HepG2 (cell line): ENCODE results near the gene WDR73. TPM values are rescaled to one million over a fixed set of nuclear protein-coding genes. Genes with fewer than 3 reads are reported as not detected.
A peak's percentile ranks its signal among the peaks of the same experiment; 100 is the strongest.

Source experiments
- ATAC-seq: fragments of 200-7000 bp; cut with Tn5 transposase; 3 replicates; pipeline ENCODE4 v1.9.1; 2020; ENCODE audit warnings: mild to moderate bottlenecking, moderate library complexity
- BruUV-seq: library from RNA; stranded (reverse); fragments of 400-500 nt; replicated peaks from 2 replicates; lab custom pipeline; 2021; lab: Mats Ljungman, UMichigan
- CTCF ChIA-PET: fragments of 300-600 bp; formaldehyde crosslinking; extraction: SDS; loops from one replicate; lab custom pipeline; 2021; ENCODE audit warnings: low total read pairs, inconsistent platforms, low intra/inter-chr PET ratio; lab: Yijun Ruan, JAX
- POLR2A ChIA-PET: fragments of 350-600 bp; sonication (Branson Sonifier 250); formaldehyde crosslinking; loops from one replicate; lab custom pipeline; 2020; ENCODE audit warnings: antibody characterized with exemption, inconsistent platforms; lab: Yijun Ruan, JAX
- DNase-seq: peaks from one replicate; pipeline ENCODE4 v3.0.0-alpha.2; 2015; ENCODE audit warnings: low spot score
- FAIRE-seq: peaks from 3 replicates; lab custom pipeline; 2011; peaks lifted over from hg19 to GRCh38; lab: Jason Lieb, UNC
- H2AFZ ChIP-seq: one replicate; pipeline ENCODE4 v1.6.1; 2011; ENCODE audit warnings: low read length, inconsistent platforms
- H3K27ac ChIP-seq: fragments of 300-600 bp; 3 replicates; pipeline ENCODE4 v1.8.0; 2011; ENCODE audit warnings: mixed run types, mild to moderate bottlenecking, mixed read lengths, low read length, inconsistent platforms; ENCODE audit not compliant: insufficient read depth; ENCODE audit errors: extremely low read length
- H3K27me3 ChIP-seq, 2 experiments: fragments of 200-600 bp in 1 of 2; 2 replicates in 1 of 2; 3 replicates in 1 of 2; pipeline versions ENCODE4 v1.6.0 to v1.8.0; 2011; ENCODE audit warnings: low read length in 2 of 2, mild to moderate bottlenecking in 2 of 2, moderate library complexity in 2 of 2, inconsistent platforms in 1 of 2; ENCODE audit not compliant: insufficient read depth in 2 of 2, control insufficient read depth in 1 of 2
- H3K36me3 ChIP-seq, 2 experiments: fragments of 200-600 bp in 1 of 2; replicated peaks in 1 of 2; 2 replicates in 1 of 2; 3 replicates in 1 of 2; pipeline versions ENCODE4 v1.5.1 to v1.8.0; 2011; ENCODE audit warnings: low read length in 2 of 2, inconsistent platforms in 1 of 2; ENCODE audit not compliant: insufficient read depth in 2 of 2, control insufficient read depth in 1 of 2
- H3K4me1 ChIP-seq: 2 replicates; pipeline ENCODE4 v1.5.1; 2012; ENCODE audit warnings: low read length, inconsistent platforms; ENCODE audit not compliant: insufficient read depth
- H3K4me2 ChIP-seq: 2 replicates; pipeline ENCODE4 v1.6.0; 2011; ENCODE audit warnings: low read depth, low read length, inconsistent platforms
- H3K4me3 ChIP-seq, 3 experiments: fragments of 200-600 bp in 1 of 3; sonication (generic), shearing (Covaris generic) in 1 of 3; replicated peaks in 1 of 3; 2 replicates each; pipeline ENCODE4 v1.5.1; 2011 to 2016; ENCODE audit warnings: low read length in 3 of 3, inconsistent platforms in 2 of 3, low read depth in 2 of 3, mild to moderate bottlenecking in 2 of 3, control low read depth in 1 of 3, mixed read lengths in 1 of 3; ENCODE audit not compliant: insufficient read depth in 1 of 3
- H3K79me2 ChIP-seq: one replicate; pipeline ENCODE4 v1.6.1; 2011; ENCODE audit warnings: low read length, inconsistent platforms; ENCODE audit not compliant: insufficient read depth
- H3K9ac ChIP-seq: 2 replicates; pipeline ENCODE4 v1.6.0; 2011; ENCODE audit warnings: mild to moderate bottlenecking, low read depth, low read length, inconsistent platforms; ENCODE audit not compliant: insufficient read depth
- H3K9me3 ChIP-seq: 2 replicates; pipeline ENCODE4 v1.5.1; 2012; ENCODE audit warnings: mild to moderate bottlenecking, low read length
- H4K20me1 ChIP-seq: 2 replicates; pipeline ENCODE4 v1.6.0; 2011; ENCODE audit warnings: inconsistent platforms, mild to moderate bottlenecking, low read length, moderate library complexity; ENCODE audit not compliant: insufficient read depth
- CAMTA2 ChIP-seq: sonication (generic); formaldehyde crosslinking; IDR thresholded peaks from 2 replicates; pipeline ENCODE4 v1.4.0; 2020; ENCODE audit warnings: mild to moderate bottlenecking, missing genetic modification reagents, borderline replicate concordance
- DMAP1 ChIP-seq: IDR thresholded peaks from 2 replicates; pipeline ENCODE4 v1.6.1; 2016
- DPF2 ChIP-seq: sonication (generic); formaldehyde crosslinking; IDR thresholded peaks from 2 replicates; pipeline ENCODE4 v1.4.0; 2020; ENCODE audit warnings: mild to moderate bottlenecking, low read depth, missing genetic modification reagents, borderline replicate concordance
- MXI1 ChIP-seq: IDR thresholded peaks from 3 replicates; pipeline ENCODE4 v1.6.1; 2012; ENCODE audit warnings: low read depth, low read length, inconsistent platforms, borderline replicate concordance
- NR2F2 ChIP-seq: IDR thresholded peaks from 2 replicates; pipeline ENCODE4 v1.6.1; 2012; ENCODE audit warnings: low read depth, inconsistent platforms, borderline replicate concordance
- SAP130 ChIP-seq: IDR thresholded peaks from 2 replicates; pipeline ENCODE4 v1.6.1; 2016; ENCODE audit warnings: low read depth
- SMAD1 ChIP-seq: sonication (generic); formaldehyde crosslinking; IDR thresholded peaks from 2 replicates; pipeline ENCODE4 v1.4.0; 2020; ENCODE audit warnings: missing genetic modification reagents, low read depth, mild to moderate bottlenecking, borderline replicate concordance
- SP4 ChIP-seq: sonication (generic); formaldehyde crosslinking; IDR thresholded peaks from 2 replicates; pipeline ENCODE4 v1.8.1; 2023; ENCODE audit warnings: mild to moderate bottlenecking, missing genetic modification reagents
- TEAD3 ChIP-seq: optimal IDR thresholded peaks from 2 replicates; pipeline ENCODE3; 2016; ENCODE audit warnings: borderline replicate concordance
- TP53 ChIP-seq: sonication (generic); formaldehyde crosslinking; conservative IDR thresholded peaks from 2 replicates; pipeline ENCODE4 v1.4.0; 2020; ENCODE audit warnings: missing genetic modification reagents
- YY1 ChIP-seq: IDR thresholded peaks from 2 replicates; pipeline ENCODE4 v1.6.1; 2011; ENCODE audit warnings: low read length, low read depth, moderate library complexity, mild to moderate bottlenecking; ENCODE audit not compliant: insufficient read depth, insufficient replicate concordance
- ZFP36 ChIP-seq: fragments of 150-350 bp; IDR thresholded peaks from 2 replicates; pipeline ENCODE4 v1.6.1; 2018; ENCODE audit warnings: borderline replicate concordance, low read length, low read depth; ENCODE audit not compliant: partially characterized antibody
- ZNF550 ChIP-seq: sonication (generic); formaldehyde crosslinking; IDR thresholded peaks from 2 replicates; pipeline ENCODE4 v1.4.0; 2020; ENCODE audit warnings: mild to moderate bottlenecking, missing genetic modification reagents, borderline replicate concordance
- ZNF772 ChIP-seq: sonication (generic); formaldehyde crosslinking; IDR thresholded peaks from 2 replicates; pipeline ENCODE4 v1.5.0; 2020; ENCODE audit warnings: mild to moderate bottlenecking, missing genetic modification reagents
- WGBS: methylation state at CpG from one replicate; pipeline ENCODE4 v1.1.6; 2017; ENCODE audit warnings: low lambda C conversion rate; 5-methylcytosine and 5-hydroxymethylcytosine counted together
- in situ Hi-C: cut with HindIII; loops from 2 replicates; pipeline ENCODE4 v1.10.0; 2017; ENCODE audit warnings: low pct_unique_long_range_greater_than_20kb; ENCODE audit not compliant: extremely low pct_ligation_motif_present
- intact Hi-C: fragments of 100-400 bp; cut with micrococcal nuclease; formaldehyde crosslinking; loops from one replicate; pipeline ENCODE4 v1.10.0; 2022; ENCODE audit not compliant: unreplicated experiment
- polyA plus RNA-seq, 8 experiments: library from polyadenylated mRNA; depleted of rRNA in 3 of 8; stranded (reverse) in 7 of 8; unstranded in 1 of 8; fragments of >200 nt; fragmentation: Illumina TruSeq in 4 of 8; extraction: Trizol in 4 of 8; gene quantifications; 2 replicates each; pipeline versions ENCODE4 v1.2.1 to v1.2.3, GENCODE V29; 2011 to 2016; ENCODE audit warnings: low read depth in 4 of 8, missing spikeins in 1 of 8, mixed read lengths in 1 of 8; ENCODE audit not compliant: insufficient read depth in 1 of 8
- total RNA-seq, 5 experiments: library from RNA; depleted of rRNA; stranded (reverse); fragments of >200 nt; fragmentation: Illumina TruSeq; extraction: Trizol; gene quantifications; 2 replicates each; pipeline ENCODE4 v1.2.3, GENCODE V29; 2016; ENCODE audit warnings: low read depth in 1 of 5
- TF ChIP-seq, protein P1 (sequence below): sonication (generic); formaldehyde crosslinking; IDR thresholded peaks from 2 replicates; pipeline ENCODE4; 2020; ENCODE audit warnings: missing genetic modification reagents, mild to moderate bottlenecking, borderline replicate concordance
- TF ChIP-seq, protein P2 (sequence below): sonication (generic); formaldehyde crosslinking; IDR thresholded peaks from 2 replicates; pipeline ENCODE4 v1.4.0; 2020; ENCODE audit warnings: mild to moderate bottlenecking, missing genetic modification reagents
- TF ChIP-seq, protein P3 (sequence below): sonication (generic); formaldehyde crosslinking; IDR thresholded peaks from 2 replicates; pipeline ENCODE4 v1.4.0; 2020; ENCODE audit warnings: missing genetic modification reagents
- TF ChIP-seq, protein P4 (sequence below): sonication (generic); formaldehyde crosslinking; conservative IDR thresholded peaks from 2 replicates; pipeline ENCODE4 v1.8.1; 2023; ENCODE audit warnings: missing genetic modification reagents

Gene WDR73
- total and polyA plus RNA-seq, 2 of the 13 experiments (the other 11 are each of a cell fraction or from before 2014, with no cell fraction given), result 20.0 to 35.5 TPM

DNA sequence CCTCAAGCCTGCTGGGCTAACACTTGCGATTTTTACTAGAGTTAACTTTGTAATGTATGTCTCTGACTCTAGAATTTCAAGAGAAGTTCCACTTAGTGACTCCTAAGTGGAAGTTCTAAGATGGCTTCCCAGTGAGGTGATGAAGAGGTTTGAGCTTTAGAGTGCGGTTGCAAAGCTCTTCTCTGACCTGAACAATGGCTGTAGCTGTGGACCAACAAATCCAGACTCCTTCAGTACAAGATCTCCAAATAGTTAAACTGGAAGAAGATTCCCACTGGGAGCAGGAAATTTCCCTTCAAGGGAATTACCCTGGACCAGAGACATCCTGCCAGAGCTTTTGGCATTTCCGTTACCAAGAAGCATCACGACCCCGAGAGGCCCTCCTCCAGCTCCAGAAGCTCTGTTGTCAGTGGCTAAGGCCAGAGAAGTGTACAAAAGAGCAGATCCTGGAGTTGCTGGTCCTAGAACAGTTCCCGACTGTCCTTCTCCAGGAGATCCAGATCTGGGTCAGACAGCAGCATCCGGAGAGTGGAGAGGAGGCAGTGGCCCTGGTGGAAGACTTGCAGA is 22.3 kb downstream of the WDR73 start:
- CTCF ChIA-PET, result no interaction called here
- peak; percentile 12 for DNase-seq
- ATAC-seq, result peak; percentile 32
- peak overlapping the region; percentile 92 for H3K4me2 ChIP-seq
- peaks cover 3 to 6% of the 10 kb centered on the region in 2 experiments; a peak in 1 of 5 replicates for H3K36me3 ChIP-seq
- POLR2A ChIA-PET, result interaction anchor here (1.0 to 6.4 kb wide), 14 partner anchors 10 to 84 kb away, joined by 3 to 94 read pairs (median 6); partner anchors contain the start of genes NMB, SEC11A, WDR73 and ZSCAN2
- no peaks in the 10 kb centered on the region for H3K9me3 ChIP-seq
- BruUV-seq, result TSS peak; percentile 57
- peak overlapping the region; percentile 61 for H2AFZ ChIP-seq
- FAIRE-seq, result no peak
- H3K4me1 ChIP-seq, result peaks cover 35% of the 10 kb centered on the region
- in situ Hi-C loops, result no loop called here
- 1% methylated on average over 7 of the region's 7 CpGs for WGBS
- intact Hi-C loops, result loop anchor here (1.0 kb wide), 1 partner anchor 25 kb away; no protein-coding TSS in a partner anchor
- peaks cover 22% of the 10 kb centered on the region for H4K20me1 ChIP-seq
- H3K27me3 ChIP-seq, result no peaks in the 10 kb centered on the region
- H3K9ac ChIP-seq, result peak overlapping the region; percentile 72
- peak overlapping the region; percentile 56 for H3K27ac ChIP-seq
- peak overlapping the region; percentile 80 to 84 (median 83) for H3K4me3 ChIP-seq
- peaks cover 13% of the 10 kb centered on the region for H3K79me2 ChIP-seq
- TF ChIP-seq YY1, result peak; percentile 55
- no peak for TF ChIP-seq CAMTA2 (CRISPR knock-in tag)
- TF ChIP-seq, protein P1, sequence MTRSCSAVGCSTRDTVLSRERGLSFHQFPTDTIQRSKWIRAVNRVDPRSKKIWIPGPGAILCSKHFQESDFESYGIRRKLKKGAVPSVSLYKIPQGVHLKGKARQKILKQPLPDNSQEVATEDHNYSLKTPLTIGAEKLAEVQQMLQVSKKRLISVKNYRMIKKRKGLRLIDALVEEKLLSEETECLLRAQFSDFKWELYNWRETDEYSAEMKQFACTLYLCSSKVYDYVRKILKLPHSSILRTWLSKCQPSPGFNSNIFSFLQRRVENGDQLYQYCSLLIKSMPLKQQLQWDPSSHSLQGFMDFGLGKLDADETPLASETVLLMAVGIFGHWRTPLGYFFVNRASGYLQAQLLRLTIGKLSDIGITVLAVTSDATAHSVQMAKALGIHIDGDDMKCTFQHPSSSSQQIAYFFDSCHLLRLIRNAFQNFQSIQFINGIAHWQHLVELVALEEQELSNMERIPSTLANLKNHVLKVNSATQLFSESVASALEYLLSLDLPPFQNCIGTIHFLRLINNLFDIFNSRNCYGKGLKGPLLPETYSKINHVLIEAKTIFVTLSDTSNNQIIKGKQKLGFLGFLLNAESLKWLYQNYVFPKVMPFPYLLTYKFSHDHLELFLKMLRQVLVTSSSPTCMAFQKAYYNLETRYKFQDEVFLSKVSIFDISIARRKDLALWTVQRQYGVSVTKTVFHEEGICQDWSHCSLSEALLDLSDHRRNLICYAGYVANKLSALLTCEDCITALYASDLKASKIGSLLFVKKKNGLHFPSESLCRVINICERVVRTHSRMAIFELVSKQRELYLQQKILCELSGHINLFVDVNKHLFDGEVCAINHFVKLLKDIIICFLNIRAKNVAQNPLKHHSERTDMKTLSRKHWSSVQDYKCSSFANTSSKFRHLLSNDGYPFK (CRISPR knock-in tag), result peak; percentile 16; the same call in 1 of the 2 replicates
- TF ChIP-seq, protein P2, sequence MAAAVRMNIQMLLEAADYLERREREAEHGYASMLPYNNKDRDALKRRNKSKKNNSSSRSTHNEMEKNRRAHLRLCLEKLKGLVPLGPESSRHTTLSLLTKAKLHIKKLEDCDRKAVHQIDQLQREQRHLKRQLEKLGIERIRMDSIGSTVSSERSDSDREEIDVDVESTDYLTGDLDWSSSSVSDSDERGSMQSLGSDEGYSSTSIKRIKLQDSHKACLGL (CRISPR knock-in tag), result no peak
- no peak for TF ChIP-seq ZNF550 (CRISPR knock-in tag)
- peak; percentile 9 for TF ChIP-seq SAP130 (CRISPR knock-in tag)
- TF ChIP-seq, protein P3, sequence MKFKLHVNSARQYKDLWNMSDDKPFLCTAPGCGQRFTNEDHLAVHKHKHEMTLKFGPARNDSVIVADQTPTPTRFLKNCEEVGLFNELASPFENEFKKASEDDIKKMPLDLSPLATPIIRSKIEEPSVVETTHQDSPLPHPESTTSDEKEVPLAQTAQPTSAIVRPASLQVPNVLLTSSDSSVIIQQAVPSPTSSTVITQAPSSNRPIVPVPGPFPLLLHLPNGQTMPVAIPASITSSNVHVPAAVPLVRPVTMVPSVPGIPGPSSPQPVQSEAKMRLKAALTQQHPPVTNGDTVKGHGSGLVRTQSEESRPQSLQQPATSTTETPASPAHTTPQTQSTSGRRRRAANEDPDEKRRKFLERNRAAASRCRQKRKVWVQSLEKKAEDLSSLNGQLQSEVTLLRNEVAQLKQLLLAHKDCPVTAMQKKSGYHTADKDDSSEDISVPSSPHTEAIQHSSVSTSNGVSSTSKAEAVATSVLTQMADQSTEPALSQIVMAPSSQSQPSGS (CRISPR knock-in tag), result peak; percentile 8; the same call in 1 of the 2 replicates
- TF ChIP-seq SP4 (CRISPR knock-in tag), result 0 out of 2 replicates have a peak, but pooled peaks have one; percentile 24
- TF ChIP-seq NR2F2, result no peak
- TF ChIP-seq TP53 (CRISPR knock-in tag), result no peak
- TF ChIP-seq TEAD3, result no peak
- 0 out of 3 replicates have a peak, but pooled peaks have one; percentile 7 for TF ChIP-seq MXI1
- no peak for TF ChIP-seq ZFP36
- 0 out of 2 replicates have a peak, but pooled peaks have one; percentile 3 for TF ChIP-seq ZNF772
- TF ChIP-seq DMAP1 (CRISPR knock-in tag), result 0 out of 2 replicates have a peak, but pooled peaks have one; percentile 15
- TF ChIP-seq DPF2 (CRISPR knock-in tag), result no peak
- TF ChIP-seq, protein P4, sequence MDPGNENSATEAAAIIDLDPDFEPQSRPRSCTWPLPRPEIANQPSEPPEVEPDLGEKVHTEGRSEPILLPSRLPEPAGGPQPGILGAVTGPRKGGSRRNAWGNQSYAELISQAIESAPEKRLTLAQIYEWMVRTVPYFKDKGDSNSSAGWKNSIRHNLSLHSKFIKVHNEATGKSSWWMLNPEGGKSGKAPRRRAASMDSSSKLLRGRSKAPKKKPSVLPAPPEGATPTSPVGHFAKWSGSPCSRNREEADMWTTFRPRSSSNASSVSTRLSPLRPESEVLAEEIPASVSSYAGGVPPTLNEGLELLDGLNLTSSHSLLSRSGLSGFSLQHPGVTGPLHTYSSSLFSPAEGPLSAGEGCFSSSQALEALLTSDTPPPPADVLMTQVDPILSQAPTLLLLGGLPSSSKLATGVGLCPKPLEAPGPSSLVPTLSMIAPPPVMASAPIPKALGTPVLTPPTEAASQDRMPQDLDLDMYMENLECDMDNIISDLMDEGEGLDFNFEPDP (CRISPR knock-in tag), result no peak
- TF ChIP-seq SMAD1, result 0 out of 2 replicates have a peak, but pooled peaks have one; percentile 56
